Stimulated activated CD4-positive, alpha-beta T cell treated with anti-CD3 and anti-CD28 coated beads, Interleukin-2, amount 100 ng/mL, for 48 hours (primary cell): Measurements from ENCODE around the gene ORAI2.
A peak's percentile ranks its signal among the peaks of the same experiment; 100 is the strongest.
"Not testable (repeated sequence)": the region's sequence is repeated elsewhere in the genome, so short reads cannot be mapped to it uniquely, and the experiment has no call there.

Experiments
- DNase-seq, 2 donors: peaks; one replicate each; pipeline ENCODE4 v3.0.0-alpha.2; 2020

ORAI2 gene

DNA sequence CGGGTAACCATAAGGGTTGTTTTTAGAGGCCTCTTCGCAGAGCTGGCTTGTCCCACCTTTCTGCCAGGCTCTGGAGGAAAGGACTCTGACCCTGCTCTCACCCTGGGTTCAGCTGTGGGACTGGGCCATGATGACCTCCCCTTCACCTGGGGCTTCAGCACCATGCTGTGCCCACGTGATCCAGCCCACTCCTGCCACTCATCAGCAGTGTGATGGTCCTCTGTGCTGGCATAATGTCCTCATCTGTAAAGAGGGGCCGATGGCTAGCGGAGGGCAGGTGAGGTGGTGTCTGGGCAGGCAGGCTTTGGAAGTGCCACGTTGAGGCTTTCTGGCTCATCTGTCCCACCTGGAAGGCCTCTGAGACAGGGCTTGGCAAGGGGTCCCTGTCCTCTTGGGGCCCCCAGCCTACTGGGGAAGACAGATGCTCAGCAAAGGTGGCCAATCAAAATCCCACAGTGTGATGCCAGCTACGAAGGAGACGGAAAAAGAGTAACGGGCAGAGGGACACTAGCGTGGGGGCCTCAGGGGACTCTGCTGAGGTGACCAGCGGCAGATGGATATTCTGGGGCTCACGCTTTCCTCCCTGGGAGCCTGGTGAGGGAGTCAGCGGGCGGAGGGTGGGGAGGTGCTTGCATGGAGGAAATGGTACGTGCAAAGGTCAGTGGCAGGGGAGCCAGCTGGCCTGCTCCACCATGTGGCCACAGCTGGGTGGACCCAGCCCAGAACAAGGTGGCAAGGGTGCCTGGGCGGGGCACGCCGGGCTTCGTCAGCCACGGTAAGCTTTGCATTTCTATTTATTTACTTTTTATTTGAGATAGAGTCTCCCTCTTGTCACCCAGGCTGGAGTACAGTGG lies 36.8 kb downstream of the ORAI2 start:
- no peak for DNase-seq

DNA sequence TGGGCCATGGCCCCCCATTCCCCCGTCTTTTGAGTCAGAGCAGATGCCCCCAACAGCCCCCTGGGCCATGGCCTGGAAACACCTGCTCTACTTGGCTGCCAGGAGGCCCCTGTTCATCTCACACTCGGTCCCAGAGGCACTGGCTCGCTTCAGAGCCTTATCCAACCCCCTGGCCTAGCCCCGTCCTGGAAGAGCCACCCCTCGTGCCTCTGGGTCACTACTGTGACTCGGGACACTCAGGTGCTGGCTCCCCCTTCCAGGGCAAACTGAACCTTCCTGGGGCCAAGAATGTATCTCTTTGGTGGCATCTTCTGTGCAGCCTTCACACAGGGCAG lies 38.4 kb downstream of the ORAI2 start:
- DNase-seq, result no peak

DNA sequence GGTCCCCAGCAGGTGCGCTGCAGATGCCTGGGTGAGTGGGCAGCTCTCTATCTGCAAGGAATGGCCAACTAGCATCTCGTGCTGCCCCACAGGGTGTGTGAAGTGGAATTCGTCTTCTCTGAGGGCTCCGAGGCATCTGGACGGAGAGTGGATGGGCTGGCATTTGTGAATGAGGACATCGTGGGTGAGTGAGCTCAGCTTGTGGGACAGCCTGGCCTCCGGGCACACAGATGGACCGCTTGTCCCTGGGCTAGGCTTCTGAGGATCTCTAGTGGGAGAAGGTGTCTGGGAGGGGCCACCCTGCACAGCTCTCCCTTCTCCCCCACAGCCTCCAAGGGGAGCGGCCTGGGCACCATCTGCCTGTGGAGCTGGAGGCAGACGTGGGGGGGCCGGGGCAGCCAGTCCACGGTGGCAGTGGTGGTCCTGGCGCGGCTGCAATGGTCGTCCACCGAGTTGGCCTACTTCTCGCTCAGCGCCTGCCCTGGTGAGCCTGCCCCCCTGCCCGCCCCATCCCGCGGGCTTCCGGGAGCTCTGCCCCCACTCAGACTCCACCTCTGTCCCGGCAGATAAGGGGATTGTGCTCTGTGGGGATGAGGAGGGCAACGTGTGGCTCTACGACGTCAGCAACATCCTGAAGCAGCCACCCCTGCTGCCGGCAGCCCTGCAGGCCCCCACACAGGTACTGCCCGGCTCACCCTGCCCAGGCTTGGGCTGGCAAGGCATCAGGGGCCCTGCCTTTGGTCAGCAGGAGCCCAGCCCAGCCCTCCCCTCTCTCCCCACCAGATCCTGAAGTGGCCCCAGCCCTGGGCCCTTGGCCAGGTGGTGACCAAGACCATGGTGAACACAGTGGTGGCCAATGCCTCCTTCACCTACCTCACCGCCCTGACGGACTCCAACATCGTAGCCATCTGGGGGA lies 39.0 kb downstream of the ORAI2 start:
- no peak for DNase-seq

DNA sequence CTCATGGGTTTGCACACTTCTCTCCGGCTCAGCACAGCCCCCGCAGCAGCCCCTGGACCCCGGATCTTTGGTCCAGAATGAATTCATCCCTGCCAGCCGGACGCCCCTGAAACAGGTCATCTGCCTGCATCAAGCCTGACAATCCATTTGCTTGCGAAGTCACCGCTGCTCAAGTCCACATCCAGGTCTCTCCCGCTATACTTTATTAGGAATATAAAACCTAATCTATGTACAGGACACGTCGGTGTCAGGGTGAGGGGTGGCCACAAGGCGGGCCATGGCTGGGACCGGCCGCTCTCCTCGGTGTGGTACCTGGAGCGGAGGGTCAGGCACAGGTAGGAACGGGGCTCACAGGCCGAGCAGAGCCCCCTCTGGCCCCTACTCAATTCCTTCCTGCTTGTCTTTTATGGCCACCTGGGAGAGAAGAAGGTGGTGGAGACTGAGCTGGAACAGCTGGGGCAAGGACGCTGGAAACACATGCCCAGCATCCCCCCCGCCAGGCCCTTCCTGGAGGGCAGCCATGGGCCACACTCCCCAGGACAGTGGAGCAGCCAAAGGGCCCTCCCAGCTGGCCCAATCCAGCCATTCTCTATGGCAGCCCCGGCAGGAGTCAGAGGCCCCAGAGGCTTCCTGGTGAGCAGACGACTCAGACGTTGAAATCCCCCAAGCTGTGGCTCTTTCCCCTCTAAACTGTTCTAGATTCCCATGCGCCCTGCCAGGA lies 40.1 kb downstream of the ORAI2 start:
- no peak for DNase-seq

DNA sequence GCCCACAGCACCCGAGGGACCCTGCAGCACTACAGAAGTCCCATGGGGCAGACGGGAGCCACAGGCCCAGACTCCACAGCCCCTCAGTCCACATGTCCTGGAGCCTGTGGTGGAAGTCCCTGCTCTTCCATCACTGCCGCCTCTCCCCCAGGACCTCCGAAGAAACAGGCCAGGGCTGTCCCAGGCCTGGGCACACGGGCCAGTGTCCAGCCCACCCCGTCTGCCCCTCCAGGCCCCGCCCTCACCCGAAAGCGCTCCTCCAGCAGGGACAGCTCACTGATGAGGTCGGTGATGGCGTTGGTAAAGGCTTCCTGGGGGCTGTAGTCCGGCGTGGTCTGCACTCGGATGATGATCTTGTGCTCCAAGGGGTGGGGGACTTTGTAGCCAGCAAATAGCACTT lies 40.7 kb downstream of the ORAI2 start:
- not testable (repeated sequence) for DNase-seq

DNA sequence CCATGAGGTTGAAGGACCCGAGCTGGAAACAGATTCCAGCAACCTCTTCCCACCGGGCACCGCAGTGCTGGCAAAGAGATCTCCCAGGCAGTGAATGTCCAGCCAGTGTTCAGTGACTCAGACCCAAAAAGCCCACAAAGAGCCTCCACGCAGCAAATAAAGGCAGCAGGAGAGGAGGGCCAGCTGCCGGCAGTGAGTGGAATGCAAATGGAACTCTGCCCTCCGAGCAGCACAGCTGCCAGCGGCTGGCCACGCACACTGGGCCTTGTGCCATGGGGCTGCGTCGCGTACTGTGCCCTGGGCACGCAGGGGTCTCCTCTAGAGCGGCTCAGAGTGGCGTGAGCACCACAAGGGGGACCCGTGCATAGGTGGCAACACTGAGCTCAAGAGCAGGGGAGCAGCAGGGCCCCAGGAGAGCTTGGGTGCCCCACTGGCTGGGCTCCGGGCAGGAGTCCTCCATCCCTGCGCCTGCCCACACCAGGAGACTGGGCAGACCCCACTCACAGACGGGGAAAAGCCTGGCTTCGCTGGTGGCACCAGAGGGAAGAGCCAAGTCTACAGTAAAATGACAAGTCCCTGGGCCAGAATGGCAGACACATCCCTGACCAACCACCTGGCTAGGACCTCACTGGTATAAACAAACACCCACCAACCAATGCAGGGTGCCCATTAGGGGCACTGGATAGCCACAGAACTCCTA lies 41.5 kb downstream of the ORAI2 start:
- not testable (repeated sequence) for DNase-seq

DNA sequence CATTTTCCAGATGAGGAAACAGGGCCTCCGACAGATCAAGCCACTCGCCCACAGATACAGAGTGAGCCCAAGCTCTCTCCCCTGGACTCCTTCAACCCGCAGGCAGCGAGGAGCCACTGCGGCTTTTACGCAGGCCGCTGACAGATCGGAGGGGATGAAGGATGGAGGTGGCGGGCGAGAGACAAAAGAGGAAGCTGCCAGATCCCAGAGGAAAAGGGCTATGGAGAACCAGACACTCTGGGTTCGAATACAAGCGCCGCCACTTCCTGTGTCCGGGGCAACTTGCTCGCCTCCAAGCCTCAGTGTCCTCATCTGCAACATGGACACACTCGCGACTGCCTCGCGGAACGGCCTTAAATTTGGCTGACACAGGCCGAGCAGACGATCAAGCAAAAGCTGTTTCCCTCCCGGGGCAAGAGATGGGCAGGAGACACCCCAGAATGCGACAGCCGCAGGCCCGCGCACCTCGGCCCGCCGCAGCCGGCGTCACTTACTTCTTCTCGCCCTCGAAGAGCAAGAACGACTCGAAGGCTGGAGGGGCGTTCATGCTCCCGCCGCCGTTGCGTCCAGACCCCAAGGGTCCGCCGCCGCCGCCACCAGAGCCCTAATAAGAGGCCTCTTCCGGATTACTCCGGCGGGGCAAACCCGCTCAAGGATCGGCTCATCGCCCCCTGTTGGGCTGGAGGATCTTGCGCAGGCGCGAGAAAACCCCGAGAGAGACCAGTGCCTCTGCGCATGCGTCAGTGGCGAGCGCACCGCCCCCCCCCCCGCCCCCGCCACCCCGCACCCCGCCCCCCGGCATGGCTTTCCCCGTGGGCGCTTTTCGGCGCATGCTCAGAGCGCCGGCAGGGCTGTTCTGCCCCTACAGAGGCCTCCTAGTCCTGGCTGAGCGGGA lies 45.2 kb downstream of the ORAI2 start, which contains the start of gene POLR2J:
Gene POLR2J (minus strand): TSS at position 609 of the 895 bp plus-strand sequence. CDS start 62 bp downstream, at position 547.
- DNase-seq, result peak; percentile 84 to 99

DNA sequence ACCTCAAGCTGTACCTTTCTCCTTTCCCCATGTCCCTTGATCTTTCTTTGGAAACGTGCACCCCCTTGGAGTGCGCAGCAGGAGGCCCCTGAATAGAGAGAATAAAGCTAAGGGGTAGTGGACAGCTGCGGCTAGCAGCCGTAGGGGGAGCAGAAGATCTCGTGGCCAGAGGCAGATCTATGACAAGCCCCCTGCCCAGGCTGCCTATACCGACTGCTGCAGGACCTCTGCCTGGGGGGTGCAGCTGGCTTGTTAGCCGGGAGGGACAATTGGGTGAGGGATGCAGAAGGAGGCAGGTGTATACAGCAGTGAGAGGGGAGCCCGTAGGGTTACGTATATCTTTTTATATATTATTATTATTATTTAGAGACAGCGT lies 45.8 kb downstream of the ORAI2 start:
- not testable (repeated sequence) for DNase-seq

DNA sequence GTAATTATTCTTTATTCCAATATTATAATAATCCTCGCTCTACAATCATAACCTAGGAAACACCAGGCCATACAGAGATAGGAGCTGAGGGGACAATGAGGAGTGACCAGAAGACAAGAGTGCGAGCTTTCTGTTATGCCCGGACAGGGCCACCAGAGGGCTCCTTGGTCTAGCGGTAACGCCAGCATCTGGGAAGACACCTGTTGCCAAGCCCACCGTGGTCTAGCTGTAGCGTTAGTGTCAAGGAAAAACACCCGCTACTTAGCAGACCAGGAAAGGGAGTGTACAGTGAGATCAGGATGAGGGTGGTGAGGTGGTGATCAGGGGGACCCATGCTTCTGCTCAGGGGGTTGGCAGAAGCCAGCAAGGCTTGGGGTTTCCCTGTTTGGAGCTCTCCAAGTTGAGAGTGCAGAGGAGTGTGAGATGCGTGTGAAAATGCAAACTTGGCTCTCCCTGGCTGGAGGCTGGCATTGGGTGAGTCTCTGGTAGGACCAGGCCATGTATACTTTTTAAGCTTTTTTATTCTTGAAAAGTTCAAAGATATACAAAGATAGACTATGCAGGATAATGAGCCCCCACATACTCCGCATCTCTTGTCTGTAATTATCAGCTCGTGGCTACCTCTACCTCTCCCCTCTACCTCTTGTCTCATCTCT lies 46.7 kb downstream of the ORAI2 start:
- DNase-seq, result peak in 1 of 2 donors; percentile 30

DNA sequence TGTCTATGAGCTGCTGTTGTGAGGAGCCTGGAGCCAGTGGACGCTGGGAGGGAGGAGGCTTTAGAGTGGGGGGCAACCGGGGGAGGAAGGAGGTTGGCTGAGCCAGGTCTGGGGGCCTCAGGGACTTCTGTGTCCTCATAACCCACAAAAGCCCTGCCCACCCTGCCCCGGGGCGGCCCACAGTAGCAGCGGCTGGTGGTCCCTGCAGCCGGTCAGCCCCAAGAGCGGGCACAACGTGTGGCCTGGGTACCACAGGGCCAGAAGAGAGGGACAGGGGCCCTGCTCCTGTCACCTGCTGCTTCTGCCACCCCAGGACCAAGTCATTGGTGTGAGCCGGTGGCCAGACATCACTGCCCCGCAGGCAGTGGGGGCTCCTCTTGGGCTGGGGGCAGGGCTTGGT lies 48.6 kb downstream of the ORAI2 start:
- not testable (repeated sequence) for DNase-seq

DNA sequence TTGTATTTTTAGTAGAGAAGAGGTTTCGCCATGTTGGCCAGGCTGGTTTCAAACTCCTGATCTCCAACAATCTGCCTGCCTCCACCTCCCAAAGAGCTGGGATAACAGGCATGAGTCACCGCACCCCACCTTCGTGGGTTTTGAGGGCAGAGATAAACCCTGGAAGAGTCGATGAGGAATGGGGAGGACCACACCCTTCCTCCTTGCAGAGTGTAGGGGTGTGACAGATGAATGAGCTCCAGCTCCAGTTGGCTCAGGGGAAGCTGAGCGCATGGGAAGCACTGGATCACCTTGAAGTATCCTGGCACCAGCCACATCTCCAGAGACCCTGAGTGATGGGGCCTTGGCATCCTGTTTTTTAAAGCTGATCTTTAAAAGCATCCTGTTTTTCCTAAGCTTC lies 50.9 kb downstream of the ORAI2 start:
- DNase-seq, result not testable (repeated sequence)

DNA sequence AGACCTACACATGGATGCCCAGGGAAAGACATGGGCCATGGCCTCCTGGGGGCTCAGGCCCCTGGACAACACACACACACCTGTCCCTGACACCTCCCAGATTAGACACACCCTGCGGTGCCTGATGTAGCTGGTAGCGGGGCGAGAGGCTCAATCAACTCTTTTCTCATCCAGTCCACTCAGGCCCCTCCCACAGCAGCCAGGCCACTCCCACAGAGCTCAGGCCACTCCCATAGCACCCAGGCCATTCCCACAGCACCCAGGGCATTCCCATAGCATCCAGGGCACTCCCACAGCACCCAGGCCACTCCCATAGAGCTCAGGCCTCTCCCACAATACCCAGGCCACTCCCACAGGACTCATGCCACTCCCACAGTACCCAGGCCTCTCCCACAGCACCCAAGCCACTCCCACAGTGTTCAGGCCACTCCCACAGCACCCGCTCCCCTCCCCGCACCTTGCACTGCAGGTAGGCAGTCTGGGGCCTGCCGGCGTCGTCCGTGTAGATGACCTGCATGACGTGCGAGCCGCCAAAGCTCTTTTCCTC lies 57.2 kb downstream of the ORAI2 start:
- peak in 1 of 2 donors; percentile 76 for DNase-seq

DNA sequence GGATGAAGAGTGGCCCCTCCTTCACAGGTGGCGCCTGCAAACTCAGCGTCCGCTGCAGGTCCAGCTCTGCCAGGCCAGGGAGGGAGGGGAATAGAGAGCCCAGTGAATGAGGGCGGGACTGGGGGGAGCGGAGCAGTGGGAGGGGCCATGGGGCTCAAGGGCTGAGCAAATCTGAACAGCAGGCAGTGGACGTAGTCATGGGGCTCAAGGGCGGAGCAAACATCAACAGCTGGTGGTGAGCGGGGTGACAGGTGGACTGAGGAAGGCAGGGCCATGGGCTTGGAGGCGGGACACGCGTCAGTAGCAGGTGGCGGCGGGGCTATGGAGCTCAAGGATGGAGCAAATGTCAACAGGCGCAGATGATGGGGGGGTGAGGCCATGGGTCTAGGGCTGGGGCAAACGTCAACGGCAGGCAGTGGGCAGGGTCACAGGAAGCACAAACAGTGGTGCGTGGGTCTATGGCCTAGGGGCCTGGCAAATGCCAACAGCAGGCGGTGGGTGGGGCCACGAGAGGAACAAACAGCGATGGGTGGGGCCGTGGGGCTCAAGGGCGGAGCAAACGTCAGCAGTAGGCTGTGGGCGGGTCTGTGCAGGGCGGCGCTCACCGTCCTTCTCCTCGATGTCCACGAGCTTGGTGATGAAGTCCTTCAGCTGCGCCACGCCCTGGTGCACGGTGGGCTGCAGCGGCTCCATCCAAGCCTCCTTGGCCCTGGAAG lies 60.0 kb downstream of the ORAI2 start:
- not testable (repeated sequence) for DNase-seq

DNA sequence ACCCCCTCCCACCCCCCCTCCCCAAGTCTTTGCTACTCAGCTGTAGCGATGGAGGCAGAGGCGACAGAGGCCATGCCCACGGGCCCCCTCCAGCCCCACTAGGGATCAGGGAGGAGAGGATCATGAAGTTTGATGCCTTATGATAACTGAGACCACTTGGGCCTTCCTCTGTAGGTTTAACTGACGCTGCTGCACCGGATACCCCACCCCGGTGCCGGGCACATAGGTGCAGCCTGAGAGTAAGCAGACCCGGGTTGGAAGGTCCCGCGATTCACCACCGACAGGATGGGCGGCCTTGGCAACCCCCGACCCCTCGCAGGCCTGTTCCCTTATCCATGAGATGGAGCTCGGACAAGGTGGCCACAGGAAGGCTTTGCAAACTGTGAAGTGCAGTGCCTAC lies 60.7 kb downstream of the ORAI2 start:
- DNase-seq, result not testable (repeated sequence)

DNA sequence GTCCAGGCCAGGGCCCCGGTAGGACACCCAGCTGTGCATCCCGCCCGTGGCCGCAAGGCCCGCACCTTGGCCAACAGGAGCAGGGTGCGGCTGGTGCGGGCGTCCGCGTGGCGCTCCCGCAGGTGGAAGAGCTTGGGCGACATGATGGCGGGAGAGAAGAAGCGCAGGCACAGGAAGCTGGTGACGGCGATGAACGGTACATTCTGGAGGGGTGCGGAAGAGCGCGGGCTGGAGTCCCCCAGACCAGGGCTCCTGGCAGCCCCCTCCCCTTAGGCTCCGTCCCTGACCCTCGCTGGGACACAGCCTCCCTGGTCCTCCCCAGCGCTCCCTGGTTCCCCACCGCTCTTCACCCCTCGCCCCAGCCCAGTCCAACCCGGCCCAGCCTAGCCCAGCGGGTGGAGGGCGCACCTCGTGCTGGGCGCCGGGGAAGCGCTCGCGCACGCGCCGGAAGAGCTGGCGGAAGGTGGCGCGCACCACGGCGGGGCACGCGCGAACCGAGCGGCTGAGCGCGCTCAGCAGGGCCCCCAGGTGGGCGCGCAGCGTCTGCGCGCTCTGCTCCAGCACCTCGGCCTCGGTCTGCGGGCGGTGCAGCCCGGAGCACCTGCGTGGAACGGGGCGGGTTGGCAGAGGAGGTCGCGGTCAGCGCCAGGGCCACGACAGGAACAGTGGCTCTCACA lies 61.2 kb downstream of the ORAI2 start:
- DNase-seq, result not testable (repeated sequence)

DNA sequence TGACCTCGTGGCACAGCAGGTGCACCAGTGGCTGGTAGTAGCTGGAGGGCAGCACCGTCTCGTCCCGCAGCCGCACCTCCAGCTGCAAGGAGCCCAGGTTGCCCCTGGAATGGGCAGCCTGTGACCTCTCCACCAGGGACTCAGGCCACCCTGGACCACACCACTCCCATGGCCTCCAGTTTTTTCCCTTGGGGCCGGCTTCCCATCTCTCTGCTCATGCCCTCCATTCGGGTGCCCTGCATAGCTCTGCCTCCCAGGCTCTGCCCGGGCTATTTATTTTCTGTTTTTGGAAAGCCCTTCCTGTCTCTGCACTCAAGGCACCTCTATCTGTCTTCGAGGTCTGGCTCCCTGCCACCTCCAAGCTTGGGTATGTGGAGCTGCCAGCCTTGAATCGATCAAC lies 63.5 kb downstream of the ORAI2 start:
- DNase-seq, result not testable (repeated sequence)

DNA sequence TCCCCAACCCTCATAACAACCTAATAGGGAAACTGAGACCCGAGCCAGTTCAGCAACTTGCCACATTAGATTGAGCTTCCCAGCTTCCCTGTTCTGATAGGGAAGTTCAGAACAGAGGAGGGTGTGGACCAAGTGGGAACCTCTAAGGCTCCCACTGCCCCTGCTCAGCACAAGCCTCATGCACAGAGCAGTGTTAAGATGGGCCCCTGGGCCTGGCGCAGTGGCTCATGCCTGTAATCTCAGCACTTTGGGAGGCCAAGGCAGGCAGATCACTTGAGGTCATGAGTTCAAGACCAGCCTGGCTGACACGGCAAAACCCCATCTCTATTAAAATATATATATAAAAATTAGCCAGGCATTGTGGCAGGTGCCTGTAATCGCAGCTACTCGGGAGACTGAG lies 63.9 kb downstream of the ORAI2 start:
- DNase-seq, result not testable (repeated sequence)

DNA sequence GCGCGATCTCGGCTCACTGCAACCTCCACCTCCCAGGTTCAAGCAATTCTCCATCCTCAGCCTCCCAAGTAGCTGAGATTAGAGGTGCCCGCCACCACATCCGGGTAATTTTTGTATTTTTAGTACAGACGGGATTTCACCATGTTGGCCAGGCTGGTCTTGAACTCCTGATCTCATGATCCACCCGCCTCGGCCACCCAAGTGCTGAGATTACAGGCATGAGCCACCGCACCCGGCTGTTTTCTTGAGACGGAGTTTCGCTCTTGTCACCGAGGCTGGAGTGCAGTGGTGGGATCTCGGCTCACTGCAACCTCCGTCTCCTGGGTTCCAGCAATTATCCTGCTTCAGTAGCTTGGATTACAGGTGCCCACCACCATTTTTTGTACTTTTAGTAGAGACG lies 64.9 kb downstream of the ORAI2 start:
- DNase-seq, result not testable (repeated sequence)

DNA sequence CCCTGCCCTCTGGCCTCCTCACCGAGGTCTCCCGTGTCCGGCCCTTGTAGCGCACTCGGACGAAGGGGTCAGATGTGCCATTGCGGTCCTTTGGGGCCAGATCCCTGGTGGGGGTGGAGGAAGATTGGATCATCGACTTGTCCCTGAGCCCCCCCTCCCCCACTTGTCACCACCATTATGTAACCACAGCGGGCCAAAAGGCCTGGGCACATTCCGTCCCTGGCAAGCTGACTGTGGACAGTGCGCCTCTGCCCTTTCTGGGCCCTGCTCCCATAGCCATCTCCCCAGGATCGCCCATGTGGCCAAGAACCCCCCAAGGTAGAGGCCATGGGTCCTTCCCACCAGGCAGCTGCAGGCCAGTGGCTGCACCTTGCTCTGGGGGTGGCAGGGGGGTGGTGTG lies 69.8 kb downstream of the ORAI2 start:
- DNase-seq, result not testable (repeated sequence)
